AG04450 (cell line): ENCODE measurements around the gene GBGT1. TPM values are rescaled to one million over a fixed set of nuclear protein-coding genes. Genes with fewer than 3 reads are reported as not detected.

Source experiments
- CTCF ChIA-PET: fragments of 300-600, 350-600 bp; formaldehyde crosslinking; extraction: SDS; loops from one replicate; lab custom pipeline; 2022; ENCODE audit warnings: antibody characterized with exemption, inconsistent platforms; lab: Charles Lee
- POLR2A ChIA-PET: fragments of 350-600 bp; formaldehyde crosslinking; extraction: SDS; loops from one replicate; lab custom pipeline; 2021; ENCODE audit warnings: antibody characterized with exemption, inconsistent platforms; lab: Yijun Ruan, JAX
- DNase-seq: peaks from one replicate; pipeline ENCODE4 v3.0.0-alpha.2; 2011; ENCODE audit warnings: low read depth, low spot score
- H3K27ac ChIP-seq: one replicate; pipeline ENCODE4 v1.5.1; 2012; ENCODE audit warnings: low read depth, low read length, control low read depth
- H3K27me3 ChIP-seq: one replicate; pipeline ENCODE4 v1.6.0; 2012; ENCODE audit warnings: low read length; ENCODE audit not compliant: control insufficient read depth, insufficient read depth
- H3K4me3 ChIP-seq: 2 replicates; pipeline ENCODE4 v1.5.1; 2011; ENCODE audit warnings: mild to moderate bottlenecking, low read depth, low read length, control low read depth
- H3K9me3 ChIP-seq: 2 replicates; pipeline ENCODE4 v1.5.1; 2012; ENCODE audit warnings: low read length; ENCODE audit not compliant: control insufficient read depth, insufficient read depth
- CTCF ChIP-seq: IDR thresholded peaks from 2 replicates; pipeline ENCODE4 v1.5.1; 2011; ENCODE audit warnings: low read depth, low read length, control low read depth, inconsistent platforms
- polyA plus RNA-seq: library from polyadenylated mRNA; depleted of rRNA; stranded (reverse); fragments of >200 nt; gene quantifications from 2 replicates; pipeline ENCODE4 v1.2.3, GENCODE V29; 2011

Gene GBGT1
- polyA plus RNA-seq, 1 experiment: 3.5 TPM

GRCh38 chr9:133118179-133118520 is 45.6 kb downstream of the GBGT1 start:
- ChIA-PET POLR2A (interaction anchor here (0.5 to 1.4 kb wide), 4 partner anchors 44 to 317 kb away, joined by 3 to 4 read pairs (median 3); partner anchors contain the start of gene GTF3C5), CTCF (interaction anchor here (1.0 to 3.9 kb wide), 3 partner anchors 15 to 29 kb away, joined by 4 to 25 read pairs (median 24); no protein-coding TSS in a partner anchor)
- H3K27me3 ChIP-seq: no peaks in the 10 kb centered on the region
- no peak overlapping the region for H3K27ac ChIP-seq
- H3K4me3 ChIP-seq: no peak overlapping the region
- TF ChIP-seq CTCF: no peak
- no peaks in the 10 kb centered on the region; the same call in 1 of the 2 replicates for H3K9me3 ChIP-seq
- DNase-seq: no peak

GRCh38 chr9:133117271-133118178 is 46.2 kb downstream of the GBGT1 start:
- no peak overlapping the region for H3K4me3 ChIP-seq
- no peaks in the 10 kb centered on the region; the same call in 1 of the 2 replicates for H3K9me3 ChIP-seq
- POLR2A ChIA-PET: interaction anchor here (0.6 to 1.4 kb wide), 3 partner anchors 44 to 318 kb away, joined by 3 to 4 read pairs (median 3); partner anchors contain the start of gene GTF3C5
- no peak for DNase-seq
- H3K27ac ChIP-seq: no peak overlapping the region
- H3K27me3 ChIP-seq: no peaks in the 10 kb centered on the region
- CTCF ChIA-PET: interaction anchor here (0.5 to 3.9 kb wide), 5 partner anchors 15 to 68 kb away, joined by 3 to 25 read pairs (median 8); no protein-coding TSS in a partner anchor
- no peak for TF ChIP-seq CTCF

GRCh38 chr9:133116346-133117231 is 47.1 kb downstream of the GBGT1 start:
- ChIA-PET POLR2A (interaction anchor here (0.7 kb wide), 1 partner anchor 14 kb away, joined by 3 read pairs; no protein-coding TSS in a partner anchor), CTCF (interaction anchor here (0.5 to 3.9 kb wide), 7 partner anchors 13 to 69 kb away, joined by 3 to 25 read pairs (median 8); no protein-coding TSS in a partner anchor)
- no peak overlapping the region for H3K27ac ChIP-seq
- no peak for TF ChIP-seq CTCF
- H3K9me3 ChIP-seq: no peaks in the 10 kb centered on the region; the same call in 1 of the 2 replicates
- H3K27me3 ChIP-seq: no peaks in the 10 kb centered on the region
- H3K4me3 ChIP-seq: no peak overlapping the region
- no peak for DNase-seq

GRCh38 chr9:133115604-133116345 is 47.9 kb downstream of the GBGT1 start:
- CTCF ChIA-PET: interaction anchor here (0.9 to 3.9 kb wide), 3 partner anchors 13 to 32 kb away, joined by 3 to 25 read pairs (median 9); no protein-coding TSS in a partner anchor

More at GRCh38 chr9:133115604-133116345, 47.9 kb downstream of the GBGT1 start:
- no peak overlapping the region for H3K4me3 ChIP-seq
- TF ChIP-seq CTCF: no peak
- no peak for DNase-seq
- no peaks in the 10 kb centered on the region; the same call in 1 of the 2 replicates for H3K9me3 ChIP-seq
- H3K27me3 ChIP-seq: no peaks in the 10 kb centered on the region
- no peak overlapping the region for H3K27ac ChIP-seq
- POLR2A ChIA-PET: interaction anchor here (0.7 kb wide), 1 partner anchor 13 kb away, joined by 3 read pairs; no protein-coding TSS in a partner anchor
